Subcutaneous abdominal adipose tissue (tissue), 5 donors: ENCODE results near the gene SLC8A3.

Source experiments
- H3K27ac ChIP-seq: one replicate; pipeline ENCODE4 v1.7.0; 2013; ENCODE audit warnings: low read depth, mild to moderate bottlenecking, inconsistent platforms, low read length, moderate library complexity
- H3K27me3 ChIP-seq, 5 donors: one replicate each; pipeline ENCODE4 v1.7.0; 2013; ENCODE audit warnings: low read length in 5 of 5, inconsistent platforms in 1 of 5; ENCODE audit not compliant: control insufficient read depth in 5 of 5, insufficient read depth in 4 of 5
- H3K36me3 ChIP-seq, 5 donors: one replicate each; pipeline ENCODE4 v1.7.0; 2013; ENCODE audit warnings: low read length in 5 of 5; ENCODE audit not compliant: control insufficient read depth in 5 of 5, insufficient read depth in 5 of 5
- H3K4me1 ChIP-seq, 5 donors: one replicate each; pipeline ENCODE4 v1.7.0; 2013; ENCODE audit warnings: low read length in 5 of 5, mild to moderate bottlenecking in 3 of 5, moderate library complexity in 1 of 5; ENCODE audit not compliant: control insufficient read depth in 5 of 5, insufficient read depth in 5 of 5
- H3K4me3 ChIP-seq, 5 donors: one replicate each; pipeline ENCODE4 v1.7.0; 2013; ENCODE audit warnings: low read length in 5 of 5, low read depth in 1 of 5
- H3K9ac ChIP-seq, 5 donors: one replicate each; pipeline ENCODE4 v1.7.0; 2013; ENCODE audit warnings: low read length in 5 of 5, mild to moderate bottlenecking in 4 of 5, moderate library complexity in 3 of 5
- H3K9me3 ChIP-seq, 5 donors: one replicate each; pipeline ENCODE4 v1.7.0; 2013; ENCODE audit warnings: low read length in 5 of 5; ENCODE audit not compliant: control insufficient read depth in 5 of 5
- donor health status: healthy.
- donor health status: healthy.
- donor health status: healthy.
- donor health status: healthy.
- donor health status: healthy.

SLC8A3 gene

DNA sequence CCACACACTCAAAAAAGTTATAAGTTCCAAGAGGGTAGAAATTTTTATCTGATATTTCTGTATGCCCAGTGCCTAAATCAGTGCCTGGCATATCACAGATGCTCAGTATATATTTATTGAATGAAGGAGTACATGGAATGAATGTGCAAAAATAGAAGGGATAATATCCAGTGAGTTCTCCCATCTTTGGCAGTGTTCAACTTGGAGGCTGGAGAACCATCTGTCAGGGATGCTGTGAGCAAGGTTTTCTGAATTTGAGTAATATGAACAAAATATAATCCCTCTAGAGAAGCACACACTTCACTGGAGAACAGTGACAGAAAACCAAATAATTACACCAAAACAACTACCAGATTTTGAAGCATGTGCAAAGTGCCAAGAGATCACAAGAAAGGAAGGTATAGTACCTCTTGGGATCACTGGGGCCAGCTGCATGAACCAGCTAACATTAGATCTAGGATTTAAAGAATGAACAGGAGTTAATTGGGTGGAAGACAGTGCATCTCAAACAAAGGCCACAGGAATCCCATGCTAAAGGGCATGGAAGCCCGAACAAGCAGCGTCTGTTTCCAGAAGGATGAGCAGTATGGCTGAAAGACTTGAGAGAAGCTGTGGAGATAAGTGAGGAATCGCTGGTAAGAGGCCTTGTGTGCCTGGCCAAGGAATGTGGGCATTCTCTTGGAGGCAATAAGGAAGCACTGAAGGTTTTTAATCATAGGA, 11.5 kb downstream of the SLC8A3 start:
- Histone ChIP-seq H3K27me3 (peaks cover 0 to 3% (median 0%) of the 10 kb centered on the region in 5 donors), H3K36me3 (no peaks in the 10 kb centered on the region), H3K4me1 (no peaks in the 10 kb centered on the region), H3K27ac (no peak overlapping the region), H3K4me3 (no peak overlapping the region), H3K9ac (no peak overlapping the region), H3K9me3 (no peaks in the 10 kb centered on the region)

DNA sequence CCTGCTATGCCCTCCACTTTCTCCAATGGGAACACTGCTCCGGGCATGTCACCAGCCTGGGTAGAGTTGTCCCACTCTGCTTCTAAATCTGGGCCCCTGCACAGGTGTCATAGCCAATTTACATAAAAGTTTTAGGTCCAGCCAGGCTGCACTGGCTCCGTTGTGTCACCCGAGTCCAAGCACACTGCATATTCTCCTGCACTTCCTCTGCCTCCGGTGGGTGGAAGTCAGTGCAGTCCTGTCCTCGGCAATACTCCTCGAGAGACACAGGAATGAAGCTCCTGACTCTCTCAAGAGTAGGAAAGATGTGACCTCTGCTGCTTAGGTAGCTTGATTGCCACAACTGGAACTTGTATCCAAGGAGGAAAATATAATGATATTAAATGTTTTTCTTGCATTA, 15.2 kb downstream of the SLC8A3 start:
- H3K9ac ChIP-seq = no peak overlapping the region
- no peak overlapping the region for H3K27ac ChIP-seq
- H3K9me3 ChIP-seq = no peaks in the 10 kb centered on the region
- no peaks in the 10 kb centered on the region for H3K4me1 ChIP-seq
- no peak overlapping the region for H3K4me3 ChIP-seq
- H3K36me3 ChIP-seq = no peaks in the 10 kb centered on the region
- no peaks in the 10 kb centered on the region for H3K27me3 ChIP-seq

DNA sequence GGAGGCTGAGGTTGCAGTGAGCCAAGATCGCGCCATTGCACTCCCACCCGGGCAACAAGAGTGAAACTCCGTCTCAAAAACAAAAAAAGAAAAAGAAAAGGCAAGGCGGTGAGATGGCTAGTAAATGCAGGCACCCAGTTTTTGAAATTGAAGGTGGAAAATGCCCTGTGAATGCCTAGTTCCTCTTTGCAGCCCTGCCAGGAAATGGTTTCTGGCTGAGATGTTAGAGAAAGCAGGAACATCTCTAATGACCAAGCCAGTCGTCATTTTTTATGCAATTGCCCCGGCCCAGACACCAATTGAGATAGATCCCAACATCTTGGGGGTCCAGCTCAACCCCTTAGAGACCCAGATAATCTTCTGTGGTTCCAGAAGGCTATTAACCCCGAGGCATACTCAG, 17.0 kb downstream of the SLC8A3 start:
- Histone ChIP-seq H3K9me3 (no peaks in the 10 kb centered on the region), H3K27ac (no peak overlapping the region), H3K27me3 (peaks cover 0 to 9% (median 2%) of the 10 kb centered on the region in 5 donors), H3K36me3 (no peaks in the 10 kb centered on the region), H3K4me1 (no peaks in the 10 kb centered on the region), H3K4me3 (no peak overlapping the region), H3K9ac (no peak overlapping the region)

DNA sequence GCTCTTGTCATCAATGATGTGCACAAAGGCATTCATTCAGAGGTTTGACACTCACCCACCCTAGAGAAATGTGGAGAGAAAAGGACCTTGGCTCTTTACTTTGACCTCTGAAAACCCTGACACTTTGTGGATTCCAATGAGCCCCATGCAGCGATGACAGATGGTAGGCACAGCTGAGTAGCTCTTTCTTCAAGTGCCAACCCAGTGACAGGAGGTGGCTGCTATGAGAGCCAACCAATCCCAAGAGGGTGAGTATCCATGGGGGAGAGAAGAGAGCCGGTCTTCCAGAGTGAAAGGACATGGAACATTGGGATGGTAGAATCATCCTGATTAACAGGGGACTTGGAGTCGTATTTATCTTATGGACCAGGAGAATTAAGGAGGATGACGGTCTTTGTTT, 17.8 kb downstream of the SLC8A3 start:
- Histone ChIP-seq H3K9me3 (no peaks in the 10 kb centered on the region), H3K9ac (no peak overlapping the region), H3K4me1 (no peaks in the 10 kb centered on the region), H3K4me3 (no peak overlapping the region), H3K36me3 (no peaks in the 10 kb centered on the region), H3K27me3 (peaks cover 0 to 9% (median 2%) of the 10 kb centered on the region in 5 donors), H3K27ac (no peak overlapping the region)

DNA sequence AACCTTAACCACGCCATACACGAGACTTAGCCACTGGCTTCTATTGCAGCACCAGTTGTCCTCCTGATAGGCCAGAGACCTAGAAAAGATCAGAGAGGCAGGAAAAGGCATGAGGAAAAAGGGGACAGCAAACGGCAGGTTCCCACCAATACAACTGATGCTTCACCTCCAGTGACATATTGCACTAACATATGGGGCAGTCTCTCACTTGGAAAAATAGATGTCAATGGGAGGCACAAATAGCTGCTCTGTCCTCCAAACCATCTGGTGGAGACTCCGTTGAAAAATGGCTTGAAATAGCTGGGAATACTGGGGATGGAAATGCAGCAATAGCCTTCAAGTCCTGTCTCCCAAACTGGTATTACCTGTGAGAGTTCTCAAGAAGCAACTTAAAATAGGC, 20.3 kb downstream of the SLC8A3 start:
- H3K4me3 ChIP-seq = no peak overlapping the region
- no peak overlapping the region for H3K9ac ChIP-seq
- no peak overlapping the region for H3K27ac ChIP-seq
- no peaks in the 10 kb centered on the region for H3K4me1 ChIP-seq
- no peaks in the 10 kb centered on the region for H3K9me3 ChIP-seq
- H3K27me3 ChIP-seq = peaks cover 0 to 9% (median 2%) of the 10 kb centered on the region in 5 donors
- H3K36me3 ChIP-seq = no peaks in the 10 kb centered on the region

DNA sequence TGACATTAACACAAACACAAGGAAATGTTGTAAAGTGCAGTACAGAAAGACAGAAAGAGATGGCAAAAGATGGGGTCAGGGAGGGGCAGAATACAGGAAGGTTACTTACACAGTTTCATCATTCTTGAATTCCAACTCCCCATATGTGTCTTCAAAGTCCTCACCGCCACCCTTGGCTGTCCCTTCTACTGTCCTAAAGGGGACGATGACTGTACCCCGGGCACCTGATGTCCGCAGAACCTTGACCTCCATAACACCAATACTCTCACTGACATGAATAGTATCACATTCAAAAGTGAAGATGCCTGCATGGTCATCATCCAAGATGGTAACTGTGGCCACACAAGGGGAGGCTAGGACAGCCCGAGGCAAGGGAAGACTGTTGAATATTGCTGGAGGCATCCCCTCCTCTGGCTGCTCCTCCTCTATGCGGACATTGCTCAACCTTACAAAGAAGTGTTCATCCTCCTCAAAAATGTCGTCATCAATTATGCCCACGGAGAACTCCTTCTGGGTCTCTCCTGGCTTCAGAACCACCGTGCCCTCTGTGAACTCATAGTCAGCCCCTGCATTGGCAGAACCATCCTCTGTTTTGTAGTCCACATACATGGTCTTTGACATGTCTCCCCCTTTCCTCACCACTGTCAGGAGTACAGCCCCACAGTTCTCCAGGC, 22.1 kb downstream of the SLC8A3 start:
- Histone ChIP-seq H3K4me3 (no peak overlapping the region), H3K36me3 (no peaks in the 10 kb centered on the region), H3K9ac (no peak overlapping the region), H3K27ac (no peak overlapping the region), H3K9me3 (no peaks in the 10 kb centered on the region), H3K4me1 (no peaks in the 10 kb centered on the region), H3K27me3 (peaks cover 0 to 9% (median 2%) of the 10 kb centered on the region in 5 donors)

DNA sequence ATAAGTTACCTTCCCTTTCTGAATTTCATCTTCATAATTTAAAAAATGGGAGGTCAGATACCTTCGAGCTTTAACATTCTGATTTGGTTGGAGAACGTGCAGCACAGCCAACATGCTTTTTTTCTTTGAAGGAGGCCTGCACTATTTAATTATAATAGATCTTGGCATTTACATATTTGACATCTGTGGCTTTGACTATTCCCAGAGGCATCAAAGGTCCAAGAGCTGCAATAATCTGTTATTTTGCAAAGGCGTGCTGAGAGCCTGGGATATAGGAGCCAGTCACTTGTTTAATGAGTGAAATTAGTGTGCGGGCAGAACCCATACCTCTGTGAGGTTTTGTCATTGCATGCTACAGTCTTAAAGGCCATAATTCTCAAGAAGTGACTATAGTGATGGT, 26.4 kb downstream of the SLC8A3 start:
- H3K27ac ChIP-seq = no peak overlapping the region
- H3K27me3 ChIP-seq = peaks cover 0 to 3% (median 0%) of the 10 kb centered on the region in 5 donors
- no peaks in the 10 kb centered on the region for H3K9me3 ChIP-seq
- H3K9ac ChIP-seq = no peak overlapping the region
- H3K4me3 ChIP-seq = no peak overlapping the region
- no peaks in the 10 kb centered on the region for H3K4me1 ChIP-seq
- H3K36me3 ChIP-seq = no peaks in the 10 kb centered on the region

DNA sequence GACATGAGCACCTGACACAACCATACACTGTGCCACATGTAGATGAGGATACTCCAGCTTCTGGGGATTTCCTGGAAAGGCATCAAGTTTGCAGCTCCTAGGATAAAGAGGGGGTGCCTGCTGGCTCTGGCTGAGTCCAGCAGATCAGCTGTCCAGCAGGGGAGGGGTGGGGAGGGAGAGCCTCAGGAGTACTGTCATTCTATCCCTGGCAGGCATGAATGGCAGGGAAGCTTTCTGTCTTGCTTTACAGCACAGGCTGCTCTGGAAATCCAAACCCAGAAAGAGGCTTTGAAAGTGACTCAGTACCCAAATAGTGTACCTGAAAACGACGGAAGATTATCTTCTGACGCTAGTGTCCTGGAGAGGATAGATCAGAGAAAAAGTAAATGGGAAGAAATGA, 32.2 kb downstream of the SLC8A3 start:
- H3K36me3 ChIP-seq = no peaks in the 10 kb centered on the region
- H3K4me3 ChIP-seq = no peak overlapping the region
- H3K9ac ChIP-seq = no peak overlapping the region
- H3K9me3 ChIP-seq = no peaks in the 10 kb centered on the region
- peaks cover 0 to 10% (median 0%) of the 10 kb centered on the region in 5 donors for H3K27me3 ChIP-seq
- no peak overlapping the region for H3K27ac ChIP-seq
- H3K4me1 ChIP-seq = no peaks in the 10 kb centered on the region

DNA sequence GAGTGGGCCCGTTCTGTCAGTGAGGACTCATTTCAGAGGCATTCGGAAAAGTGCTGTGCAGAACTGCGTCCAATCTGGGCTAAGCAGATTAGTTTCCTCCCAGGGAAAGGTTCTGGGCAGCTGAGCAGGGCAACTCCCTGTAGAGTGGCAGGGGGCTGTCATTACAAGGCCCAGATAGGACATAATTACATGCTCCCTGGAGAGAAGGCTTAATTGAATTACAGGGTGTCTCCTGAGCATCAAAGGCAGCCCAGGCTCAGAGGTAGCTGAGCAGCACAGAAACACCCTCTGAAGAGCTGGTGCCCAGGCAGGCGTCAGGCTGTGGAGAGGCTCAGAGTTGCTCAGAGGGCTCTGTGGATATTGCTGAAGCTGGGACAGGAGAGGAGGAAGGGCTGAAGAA, 36.0 kb downstream of the SLC8A3 start:
- no peak overlapping the region for H3K27ac ChIP-seq
- H3K9ac ChIP-seq = no peak overlapping the region
- H3K4me1 ChIP-seq = no peaks in the 10 kb centered on the region
- no peaks in the 10 kb centered on the region for H3K9me3 ChIP-seq
- no peak overlapping the region for H3K4me3 ChIP-seq
- peaks cover 0 to 11% (median 0%) of the 10 kb centered on the region in 5 donors for H3K27me3 ChIP-seq
- H3K36me3 ChIP-seq = no peaks in the 10 kb centered on the region

DNA sequence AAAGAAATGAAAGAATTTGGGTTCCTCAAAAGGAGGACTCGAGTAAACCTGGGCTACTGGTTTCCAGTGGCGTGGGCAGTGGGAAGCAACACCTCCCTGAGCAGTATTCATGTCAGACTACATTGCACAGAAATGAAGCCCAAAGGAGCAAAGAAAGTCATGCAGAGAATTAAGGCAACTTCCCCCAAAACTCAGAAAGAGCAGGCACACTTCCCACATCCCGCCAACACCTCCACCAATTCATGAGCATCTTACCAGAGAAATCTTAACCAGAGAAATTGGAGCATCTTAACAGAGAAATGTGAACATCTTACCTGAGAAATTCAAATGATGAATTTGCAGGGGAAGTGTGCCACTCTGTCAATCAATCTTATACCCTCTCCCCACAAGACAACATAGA, 36.7 kb downstream of the SLC8A3 start:
- no peaks in the 10 kb centered on the region for H3K9me3 ChIP-seq
- H3K27ac ChIP-seq = no peak overlapping the region
- H3K36me3 ChIP-seq = no peaks in the 10 kb centered on the region
- no peak overlapping the region for H3K4me3 ChIP-seq
- H3K9ac ChIP-seq = no peak overlapping the region
- no peaks in the 10 kb centered on the region for H3K4me1 ChIP-seq
- H3K27me3 ChIP-seq = peaks cover 0 to 13% (median 0%) of the 10 kb centered on the region in 5 donors
